T-cell (primary cell): ENCODE data around the gene COA7. TPM values are rescaled to one million over a fixed set of nuclear protein-coding genes. Genes with fewer than 3 reads are reported as not detected.
A peak's percentile ranks its signal among the peaks of the same experiment; 100 is the strongest.

Experiments
- ATAC-seq, 4 experiments: fragments of 200-7000 bp in 3 of 4; fragments of 150-1000 bp in 1 of 4; cut with Tn5 transposase; replicated peaks in 1 of 4; 1 replicate in 3 of 4; 2 replicates in 1 of 4; pipeline ENCODE4 v1.10.0; 2021; ENCODE audit warnings: moderate library complexity in 3 of 4, mild to moderate bottlenecking in 2 of 4, moderate number of reproducible peaks in 1 of 4
- CTCF ChIA-PET, 2 donors: fragments of 300-600 bp; sonication (Branson Sonifier 250); formaldehyde crosslinking; loops; one replicate each; lab custom pipeline; 2022; ENCODE audit warnings: antibody characterized with exemption in 2 of 2; lab: Charles Lee
- POLR2A ChIA-PET, 2 donors: fragments of 300-600 bp; sonication (Branson Sonifier 250); formaldehyde crosslinking; loops; one replicate each; lab custom pipeline; 2022; ENCODE audit warnings: antibody characterized with exemption in 2 of 2; lab: Charles Lee
- DNase-seq, 35 experiments: peaks; one replicate each; pipeline versions ENCODE4 v3.0.0 to v3.0.0-alpha.2; 2013 to 2023
- H3K27ac ChIP-seq: one replicate; pipeline ENCODE4 v1.5.1; 2013; ENCODE audit warnings: low read length
- H3K27me3 ChIP-seq, 2 experiments: replicated peaks in 1 of 2; 1 replicate in 1 of 2; 2 replicates in 1 of 2; pipeline versions ENCODE4 v1.6.1 to v1.7.0; 2013; ENCODE audit warnings: low read length in 1 of 2, mixed read lengths in 1 of 2; ENCODE audit not compliant: control insufficient read depth in 2 of 2, insufficient read depth in 2 of 2; ENCODE audit errors: extremely low read depth in 1 of 2
- H3K36me3 ChIP-seq, 2 donors: 1 replicate in 1 of 2; 2 replicates in 1 of 2; pipeline versions ENCODE4 v1.6.1 to v1.7.0; 2013; ENCODE audit warnings: low read length in 1 of 2; ENCODE audit not compliant: control insufficient read depth in 2 of 2, insufficient read depth in 1 of 2; ENCODE audit errors: extremely low read depth in 1 of 2
- H3K4me1 ChIP-seq, 2 experiments: 1 replicate in 1 of 2; 2 replicates in 1 of 2; pipeline versions ENCODE4 v1.6.1 to v1.7.0; 2013; ENCODE audit warnings: low read length in 2 of 2, mixed read lengths in 1 of 2; ENCODE audit not compliant: insufficient read depth in 2 of 2, control insufficient read depth in 1 of 2; ENCODE audit errors: extremely low read depth in 1 of 2
- H3K4me3 ChIP-seq, 2 donors: 1 replicate in 1 of 2; 2 replicates in 1 of 2; pipeline versions ENCODE4 v1.5.1 to v1.7.0; 2013; ENCODE audit warnings: mild to moderate bottlenecking in 2 of 2, low read length in 1 of 2, moderate library complexity in 1 of 2; ENCODE audit not compliant: control insufficient read depth in 1 of 2; ENCODE audit errors: extremely low read depth in 1 of 2
- H3K9me3 ChIP-seq: 2 replicates; pipeline ENCODE4 v1.7.0; 2013
- H3K27ac Mint-ChIP-seq, 2 donors: one replicate each; pipeline ENCODE4 v1.8.0; 2020 to 2021; ENCODE audit warnings: mild to moderate bottlenecking in 2 of 2, mixed read lengths in 2 of 2
- H3K27me3 Mint-ChIP-seq, 2 donors: one replicate each; pipeline ENCODE4 v1.8.0; 2021 to 2022; ENCODE audit warnings: mixed read lengths in 2 of 2
- H3K36me3 Mint-ChIP-seq: one replicate; pipeline ENCODE4 v1.8.0; 2021; ENCODE audit warnings: mixed read lengths
- H3K4me1 Mint-ChIP-seq, 3 donors: one replicate each; pipeline ENCODE4 v1.8.0; 2020 to 2022; ENCODE audit warnings: mixed read lengths in 3 of 3, mild to moderate bottlenecking in 1 of 3
- H3K4me3 Mint-ChIP-seq, 3 donors: one replicate each; pipeline ENCODE4 v1.8.0; 2020 to 2022; ENCODE audit warnings: mild to moderate bottlenecking in 3 of 3, mixed read lengths in 3 of 3, moderate library complexity in 3 of 3
- H3K9me3 Mint-ChIP-seq, 3 donors: one replicate each; pipeline ENCODE4 v1.8.0; 2020 to 2022; ENCODE audit warnings: mixed read lengths in 3 of 3
- WGBS: methylation state at CpG from one replicate; pipeline ENCODE4 v1.1.5; 2013; ENCODE audit warnings: missing lambda C conversion rate; ENCODE audit not compliant: insufficient coverage; 5-methylcytosine and 5-hydroxymethylcytosine counted together
- total RNA-seq, 35 experiments: library from RNA in 6 of 35; stranded (reverse) in 6 of 35; fragments of 120-200 nt in 1 of 35; gene quantifications; one replicate each; pipeline versions ENCODE4 v1.2.1 to v1.2.4 and lab custom pipeline; 2013 to 2026

The COA7 gene
- total RNA-seq (1 to 10 TPM; 3.2 to 4.8 (median 4.1) TPM), total RNA-seq (lab: John Stamatoyannopoulos, UW) (2.3 to 64.9 (median 6.1) reads per million in 29 experiments)
- 2.6 TPM for total RNA-seq (2013)

- Histone ChIP-seq H3K27me3 (no peaks in the 10 kb centered on the region), H3K27ac (peak within 1 kb of the TSS; percentile 41), H3K36me3 (no peaks in the 10 kb centered on the region), H3K4me3 (peak within 1 kb of the TSS; percentile 59 to 69), H3K9me3 (no peaks in the 10 kb centered on the region), H3K4me1 (peaks cover 8 to 18% of the 10 kb centered on the region in 2 experiments)
- peaks cover 4% of the 10 kb centered on the region for H3K36me3 Mint-ChIP-seq
- ATAC-seq, result peak; percentile 39 to 46 (median 42)
- CTCF ChIA-PET, result interaction anchor here in 1 of 2 donors (0.6 kb wide), 1 partner anchor 249 kb away, joined by 3 read pairs; no protein-coding TSS in a partner anchor
- DNase-seq, result peak; percentile 2 to 74 (median 37)
- no peaks in the 10 kb centered on the region for H3K27me3 Mint-ChIP-seq
- POLR2A ChIA-PET, result no interaction called here
- H3K27ac Mint-ChIP-seq, result peak within 1 kb of the TSS; percentile 66 to 86
- peak within 1 kb of the TSS; percentile 87 to 88 (median 87) for H3K4me3 Mint-ChIP-seq
- WGBS, result 3% methylated on average over 66 of the region's 68 CpGs
- H3K9me3 Mint-ChIP-seq, result no peaks in the 10 kb centered on the region
- H3K4me1 Mint-ChIP-seq, result peaks cover 21 to 35% (median 25%) of the 10 kb centered on the region in 3 donors
Measured at GRCh38 chr1:52697795-52698674, at the start of gene COA7. Gene COA7, minus strand, starts transcription at chr1:52698347. Its CDS starts 21 bp downstream, at chr1:52698326.

GRCh38 chr1:52747450-52747849, 49.3 kb upstream of the COA7 start:
- H3K36me3 Mint-ChIP-seq, result no peaks in the 10 kb centered on the region
- Histone ChIP-seq H3K4me3 (no peak overlapping the region), H3K27me3 (no peaks in the 10 kb centered on the region), H3K9me3 (no peaks in the 10 kb centered on the region), H3K27ac (no peak overlapping the region), H3K36me3 (no peaks in the 10 kb centered on the region), H3K4me1 (no peaks in the 10 kb centered on the region)
- no peaks in the 10 kb centered on the region for H3K27me3 Mint-ChIP-seq
- no peak for DNase-seq
- no peaks in the 10 kb centered on the region for H3K9me3 Mint-ChIP-seq
- WGBS, result no CpG with 5 or more reads among the region's 1 CpG
- POLR2A ChIA-PET, result no interaction called here
- ATAC-seq, result no peak
- H3K27ac Mint-ChIP-seq, result peak overlapping the region; percentile 34 to 41
- H3K4me3 Mint-ChIP-seq, result no peak overlapping the region
- CTCF ChIA-PET, result no interaction called here
- peaks cover 23 to 28% (median 26%) of the 10 kb centered on the region in 3 donors for H3K4me1 Mint-ChIP-seq

DNA sequence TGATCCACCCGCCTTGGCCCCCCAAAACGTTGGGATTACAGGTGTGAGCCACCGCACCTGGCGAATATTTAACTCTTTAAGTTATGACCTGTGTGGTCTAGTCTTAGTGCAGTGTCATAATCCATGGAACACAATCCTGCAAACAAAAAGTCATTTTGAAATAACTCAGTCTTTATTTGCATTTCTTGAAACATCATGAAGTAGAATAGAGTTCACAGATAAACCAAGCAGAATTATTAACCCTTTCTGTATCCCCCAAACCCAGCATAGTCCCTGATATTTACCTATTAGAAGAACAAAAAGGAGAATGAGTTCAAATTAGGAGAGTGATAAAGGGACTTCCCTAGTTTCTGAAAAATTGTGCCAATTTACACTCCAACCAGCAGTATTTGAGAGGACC, 48.0 kb upstream of the COA7 start:
- H3K4me1 Mint-ChIP-seq, result peaks cover 26 to 29% (median 28%) of the 10 kb centered on the region in 3 donors

DNA sequence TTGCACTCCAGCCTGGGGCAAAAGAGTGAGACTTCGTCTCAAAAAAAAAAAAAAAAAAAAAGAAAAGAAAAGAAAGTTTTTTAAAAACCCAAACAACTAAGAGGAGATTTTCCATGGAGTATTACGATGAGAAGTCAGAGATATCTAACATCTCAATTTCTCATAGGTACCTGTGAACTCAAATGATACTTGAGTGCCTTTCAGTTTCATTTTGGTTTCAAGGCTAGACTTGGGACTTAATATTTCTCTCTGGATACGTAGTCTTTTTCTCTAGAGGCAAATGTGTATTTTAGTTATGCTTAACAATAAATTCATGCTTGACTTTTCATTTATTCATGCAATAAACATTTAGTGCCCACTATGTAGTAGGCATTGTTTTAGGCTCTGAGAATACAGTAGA, 43.1 kb upstream of the COA7 start:
- POLR2A ChIA-PET, result no interaction called here
- H3K36me3 Mint-ChIP-seq, result peaks cover 3% of the 10 kb centered on the region
- Histone ChIP-seq H3K4me1 (no peaks in the 10 kb centered on the region), H3K27me3 (no peaks in the 10 kb centered on the region), H3K9me3 (no peaks in the 10 kb centered on the region), H3K27ac (no peak overlapping the region), H3K36me3 (no peaks in the 10 kb centered on the region), H3K4me3 (no peak overlapping the region)
- peaks cover 33 to 57% (median 38%) of the 10 kb centered on the region in 3 donors for H3K4me1 Mint-ChIP-seq
- CTCF ChIA-PET, result no interaction called here
- ATAC-seq, result no peak
- H3K27ac Mint-ChIP-seq, result no peak overlapping the region
- H3K4me3 Mint-ChIP-seq, result no peak overlapping the region
- WGBS, result no CpG with 5 or more reads among the region's 3 CpGs
- no peaks in the 10 kb centered on the region for H3K9me3 Mint-ChIP-seq
- no peak for DNase-seq
- no peaks in the 10 kb centered on the region for H3K27me3 Mint-ChIP-seq

More for the DNA sequence above, 48.0 kb upstream of the COA7 start:
- no peak overlapping the region for H3K4me3 Mint-ChIP-seq
- no peak overlapping the region for H3K27ac Mint-ChIP-seq
- CTCF ChIA-PET, result no interaction called here
- H3K27me3 Mint-ChIP-seq, result no peaks in the 10 kb centered on the region
- no peaks in the 10 kb centered on the region for H3K9me3 Mint-ChIP-seq
- Histone ChIP-seq H3K27me3 (no peaks in the 10 kb centered on the region), H3K27ac (no peak overlapping the region), H3K9me3 (no peaks in the 10 kb centered on the region), H3K4me3 (no peak overlapping the region), H3K4me1 (no peaks in the 10 kb centered on the region), H3K36me3 (no peaks in the 10 kb centered on the region)
- POLR2A ChIA-PET, result no interaction called here
- ATAC-seq (no peak), DNase-seq (no peak)
- no peaks in the 10 kb centered on the region for H3K36me3 Mint-ChIP-seq
- no CpG with 5 or more reads among the region's 4 CpGs for WGBS

DNA sequence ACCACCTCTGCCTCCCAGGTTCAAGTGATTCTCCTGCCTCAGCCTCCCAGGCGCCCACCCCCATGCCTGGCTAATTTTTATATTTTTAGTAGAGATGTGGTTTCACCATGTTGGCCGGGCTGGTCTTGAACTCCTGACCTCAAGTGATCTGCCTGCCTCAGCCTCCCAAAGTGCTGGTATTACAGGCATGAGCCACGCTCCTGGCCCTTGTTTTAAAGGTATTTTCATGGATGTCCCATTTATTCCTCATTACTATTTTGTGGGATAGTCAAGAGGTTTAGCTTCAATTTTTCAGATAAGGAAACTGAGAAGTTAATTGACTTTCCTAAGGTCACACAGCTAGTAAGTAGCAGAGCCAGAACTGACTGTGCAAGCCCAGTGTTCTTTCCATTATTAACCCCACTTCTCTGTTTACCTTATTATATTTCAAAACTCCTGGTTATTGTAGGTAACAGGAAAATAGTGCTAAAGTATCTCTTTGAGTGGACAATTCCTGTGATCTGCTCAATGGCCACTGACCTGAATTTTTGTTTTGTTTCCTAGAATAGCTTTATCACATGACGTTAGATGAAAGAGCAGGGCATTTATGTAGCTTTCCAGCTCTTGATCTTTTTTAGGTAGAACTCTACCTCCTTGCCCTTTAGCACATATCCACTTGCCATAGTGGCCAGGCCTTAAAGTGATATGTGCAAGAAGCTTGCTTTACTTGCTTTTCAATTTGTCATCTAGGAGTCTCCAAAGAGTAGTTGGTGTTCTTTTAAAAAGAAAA, 41.7 kb upstream of the COA7 start:
- CTCF ChIA-PET, result interaction anchor here in 1 of 2 donors (0.6 kb wide), 1 partner anchor 28 kb away, joined by 3 read pairs; no protein-coding TSS in a partner anchor
- no peak for ATAC-seq
- Mint-ChIP-seq H3K4me1 (peaks cover 26 to 57% (median 37%) of the 10 kb centered on the region in 3 donors), H3K4me3 (no peak overlapping the region), H3K27ac (peak overlapping the region in 1 of 2 donors; percentile 16), H3K9me3 (no peaks in the 10 kb centered on the region), H3K36me3 (peaks cover 3% of the 10 kb centered on the region), H3K27me3 (no peaks in the 10 kb centered on the region)
- H3K27ac ChIP-seq, result no peak overlapping the region
- no peaks in the 10 kb centered on the region for H3K27me3 ChIP-seq
- no peaks in the 10 kb centered on the region for H3K9me3 ChIP-seq
- no peak for DNase-seq
- POLR2A ChIA-PET, result no interaction called here
- no peak overlapping the region for H3K4me3 ChIP-seq
- H3K4me1 ChIP-seq, result no peaks in the 10 kb centered on the region
- whole genome bisulfite sequencing, result no CpG with 5 or more reads among the region's 4 CpGs
- H3K36me3 ChIP-seq, result no peaks in the 10 kb centered on the region

GRCh38 chr1:52738893-52739292, 40.7 kb upstream of the COA7 start:
- Histone ChIP-seq H3K4me3 (no peak overlapping the region), H3K27me3 (no peaks in the 10 kb centered on the region), H3K4me1 (no peaks in the 10 kb centered on the region), H3K36me3 (no peaks in the 10 kb centered on the region), H3K9me3 (no peaks in the 10 kb centered on the region), H3K27ac (no peak overlapping the region)
- H3K27ac Mint-ChIP-seq, result no peak overlapping the region
- ATAC-seq, result no peak
- peaks cover 3% of the 10 kb centered on the region for H3K36me3 Mint-ChIP-seq
- no peaks in the 10 kb centered on the region for H3K27me3 Mint-ChIP-seq
- POLR2A ChIA-PET, result interaction anchor here (0.6 kb wide), 2 partner anchors 291 to 355 kb away, joined by 3 to 9 read pairs; no protein-coding TSS in a partner anchor
- CTCF ChIA-PET, result no interaction called here
- H3K9me3 Mint-ChIP-seq, result no peaks in the 10 kb centered on the region
- no peak for DNase-seq
- WGBS, result 100% methylated on average over 1 of the region's 10 CpGs
- H3K4me1 Mint-ChIP-seq, result peaks cover 29 to 50% (median 36%) of the 10 kb centered on the region in 3 donors
- no peak overlapping the region for H3K4me3 Mint-ChIP-seq
